Measurements from ENCODE around the gene FDXR. TPM values are rescaled to one million over a fixed set of nuclear protein-coding genes. Genes with fewer than 3 reads are reported as not detected.

Gene FDXR
- total RNA-seq, 1 donor from 2014 or later: 11.2 TPM

DNA sequence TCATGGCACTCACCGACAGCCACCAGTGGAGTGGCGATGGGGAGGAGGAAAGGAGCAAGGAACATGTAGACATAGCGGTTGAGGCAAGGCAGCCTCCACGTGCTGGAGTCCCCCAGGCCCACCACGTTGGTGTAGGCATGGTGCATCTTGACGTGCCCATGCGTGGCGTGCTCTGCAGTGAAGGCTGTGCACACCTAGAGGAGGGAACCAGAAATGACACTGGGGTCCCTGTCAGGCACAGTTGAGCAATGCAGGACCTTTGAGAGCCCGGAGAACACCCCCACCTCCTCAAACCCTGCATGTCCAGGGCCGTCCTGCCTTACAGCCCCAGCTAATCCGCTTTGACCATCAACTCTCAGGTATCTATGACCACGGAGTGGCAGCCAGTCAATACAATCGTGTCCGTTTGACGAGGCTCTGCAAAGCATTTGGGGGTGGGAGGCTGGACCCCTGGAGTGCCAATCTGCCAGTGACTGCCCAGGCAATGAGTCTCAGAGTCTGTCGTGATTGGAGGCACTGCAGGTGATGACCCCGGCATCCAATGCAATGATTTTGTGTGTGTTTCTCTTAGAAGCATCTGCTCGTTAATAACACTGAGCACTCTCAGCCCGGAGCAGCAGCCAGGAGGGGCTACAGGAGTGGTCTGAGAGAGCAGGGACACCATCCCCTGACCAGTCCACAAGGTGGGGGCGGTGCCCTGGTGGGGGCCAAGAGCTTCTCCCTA lies 9.9 kb upstream of the FDXR start:
- no peaks in the 10 kb centered on the region for H3K9me3 ChIP-seq
- no peak overlapping the region for H3K27ac ChIP-seq
- no peak for ATAC-seq
- H3K36me3 ChIP-seq: no peaks in the 10 kb centered on the region
- TF ChIP-seq, protein P1, sequence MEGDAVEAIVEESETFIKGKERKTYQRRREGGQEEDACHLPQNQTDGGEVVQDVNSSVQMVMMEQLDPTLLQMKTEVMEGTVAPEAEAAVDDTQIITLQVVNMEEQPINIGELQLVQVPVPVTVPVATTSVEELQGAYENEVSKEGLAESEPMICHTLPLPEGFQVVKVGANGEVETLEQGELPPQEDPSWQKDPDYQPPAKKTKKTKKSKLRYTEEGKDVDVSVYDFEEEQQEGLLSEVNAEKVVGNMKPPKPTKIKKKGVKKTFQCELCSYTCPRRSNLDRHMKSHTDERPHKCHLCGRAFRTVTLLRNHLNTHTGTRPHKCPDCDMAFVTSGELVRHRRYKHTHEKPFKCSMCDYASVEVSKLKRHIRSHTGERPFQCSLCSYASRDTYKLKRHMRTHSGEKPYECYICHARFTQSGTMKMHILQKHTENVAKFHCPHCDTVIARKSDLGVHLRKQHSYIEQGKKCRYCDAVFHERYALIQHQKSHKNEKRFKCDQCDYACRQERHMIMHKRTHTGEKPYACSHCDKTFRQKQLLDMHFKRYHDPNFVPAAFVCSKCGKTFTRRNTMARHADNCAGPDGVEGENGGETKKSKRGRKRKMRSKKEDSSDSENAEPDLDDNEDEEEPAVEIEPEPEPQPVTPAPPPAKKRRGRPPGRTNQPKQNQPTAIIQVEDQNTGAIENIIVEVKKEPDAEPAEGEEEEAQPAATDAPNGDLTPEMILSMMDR (IDR thresholded peaks at IDR 0.05): no peak
- no peaks in the 10 kb centered on the region for H3K4me1 ChIP-seq
- no peak for DNase-seq
- intact Hi-C loops (cut with DNase I): no loop called here
- no peaks in the 10 kb centered on the region for H3K27me3 ChIP-seq
- no peak overlapping the region for H3K4me3 ChIP-seq

DNA sequence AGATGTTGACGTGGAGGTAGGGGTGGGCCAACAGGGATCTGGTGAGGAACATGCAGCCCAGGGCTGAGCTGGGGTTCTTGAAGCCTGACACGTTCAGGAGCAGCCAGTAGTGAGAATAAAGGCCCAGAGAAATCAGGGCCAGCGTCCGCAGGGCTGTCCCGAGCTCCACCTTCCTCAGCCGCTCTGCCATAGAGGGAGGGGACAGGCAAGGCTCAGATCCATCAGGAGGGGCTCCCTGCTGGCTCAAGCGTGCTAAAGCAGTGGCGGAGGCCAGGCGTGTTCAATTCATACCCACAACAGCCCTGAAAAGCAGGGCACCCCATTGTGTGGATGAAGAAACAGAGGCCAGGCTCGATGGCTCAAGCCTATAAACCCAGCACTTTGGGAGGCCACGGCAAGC lies 8.3 kb upstream of the FDXR start:
- ATAC-seq: no peak
- Histone ChIP-seq H3K27ac (no peak overlapping the region), H3K27me3 (no peaks in the 10 kb centered on the region), H3K4me3 (no peak overlapping the region), H3K9me3 (no peaks in the 10 kb centered on the region), H3K36me3 (no peaks in the 10 kb centered on the region), H3K4me1 (no peaks in the 10 kb centered on the region)
- DNase-seq: no peak
- intact Hi-C loops (cut with DNase I): no loop called here
- TF ChIP-seq, protein P1 (IDR thresholded peaks at IDR 0.05): no peak

DNA sequence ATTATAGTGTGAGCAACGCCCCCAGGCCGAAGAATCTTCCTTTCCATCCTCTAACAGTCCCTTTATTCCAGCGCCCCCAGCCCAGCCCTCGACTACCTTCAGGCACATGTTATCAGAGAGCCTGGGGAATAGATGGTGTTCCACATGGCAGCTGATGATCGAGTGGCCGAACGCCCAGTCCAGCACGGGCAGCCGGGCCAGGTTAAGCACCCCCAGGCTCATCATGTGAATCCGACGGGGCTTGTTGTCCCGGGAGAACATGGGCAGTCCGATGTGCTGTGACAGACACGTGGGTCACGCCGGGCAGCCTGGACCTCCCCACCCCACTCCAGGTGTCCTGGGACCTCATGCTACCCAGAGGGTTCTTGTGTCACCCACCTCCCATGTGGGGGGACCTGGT lies 6.5 kb upstream of the FDXR start:
- no peak overlapping the region for H3K4me3 ChIP-seq
- H3K36me3 ChIP-seq: no peaks in the 10 kb centered on the region
- H3K4me1 ChIP-seq: no peaks in the 10 kb centered on the region
- DNase-seq (no peak), ATAC-seq (no peak)
- no peak overlapping the region for H3K27ac ChIP-seq
- no peaks in the 10 kb centered on the region for H3K27me3 ChIP-seq
- H3K9me3 ChIP-seq: no peaks in the 10 kb centered on the region
- TF ChIP-seq, protein P1 (IDR thresholded peaks at IDR 0.05): no peak
- intact Hi-C loops (cut with DNase I): no loop called here

DNA sequence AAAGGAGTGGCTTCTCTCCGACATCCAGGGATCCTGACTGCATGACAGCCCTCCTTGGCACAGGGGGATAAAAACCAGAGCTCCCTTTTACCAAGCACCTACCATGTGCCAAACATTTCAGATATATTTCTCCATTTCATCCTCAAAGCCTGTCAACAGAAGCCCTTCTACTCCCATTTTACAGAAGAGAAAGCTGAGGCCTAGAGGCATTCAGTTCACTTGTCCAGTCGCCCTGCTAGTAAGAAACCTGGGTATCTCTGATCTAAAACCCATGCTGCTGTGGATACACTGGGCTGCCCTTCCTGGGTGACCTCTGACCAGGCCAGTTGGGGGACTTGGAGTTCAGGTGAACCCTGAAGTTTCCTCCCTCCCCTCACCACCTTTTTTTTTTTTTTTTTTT lies 5.9 kb upstream of the FDXR start:
- Histone ChIP-seq H3K4me1 (peaks cover 4% of the 10 kb centered on the region), H3K27ac (no peak overlapping the region), H3K36me3 (no peaks in the 10 kb centered on the region), H3K4me3 (no peak overlapping the region), H3K27me3 (no peaks in the 10 kb centered on the region), H3K9me3 (no peaks in the 10 kb centered on the region)
- DNase-seq: no peak
- intact Hi-C loops (cut with DNase I): no loop called here
- ATAC-seq: no peak
- TF ChIP-seq, protein P1 (IDR thresholded peaks at IDR 0.05): no peak

DNA sequence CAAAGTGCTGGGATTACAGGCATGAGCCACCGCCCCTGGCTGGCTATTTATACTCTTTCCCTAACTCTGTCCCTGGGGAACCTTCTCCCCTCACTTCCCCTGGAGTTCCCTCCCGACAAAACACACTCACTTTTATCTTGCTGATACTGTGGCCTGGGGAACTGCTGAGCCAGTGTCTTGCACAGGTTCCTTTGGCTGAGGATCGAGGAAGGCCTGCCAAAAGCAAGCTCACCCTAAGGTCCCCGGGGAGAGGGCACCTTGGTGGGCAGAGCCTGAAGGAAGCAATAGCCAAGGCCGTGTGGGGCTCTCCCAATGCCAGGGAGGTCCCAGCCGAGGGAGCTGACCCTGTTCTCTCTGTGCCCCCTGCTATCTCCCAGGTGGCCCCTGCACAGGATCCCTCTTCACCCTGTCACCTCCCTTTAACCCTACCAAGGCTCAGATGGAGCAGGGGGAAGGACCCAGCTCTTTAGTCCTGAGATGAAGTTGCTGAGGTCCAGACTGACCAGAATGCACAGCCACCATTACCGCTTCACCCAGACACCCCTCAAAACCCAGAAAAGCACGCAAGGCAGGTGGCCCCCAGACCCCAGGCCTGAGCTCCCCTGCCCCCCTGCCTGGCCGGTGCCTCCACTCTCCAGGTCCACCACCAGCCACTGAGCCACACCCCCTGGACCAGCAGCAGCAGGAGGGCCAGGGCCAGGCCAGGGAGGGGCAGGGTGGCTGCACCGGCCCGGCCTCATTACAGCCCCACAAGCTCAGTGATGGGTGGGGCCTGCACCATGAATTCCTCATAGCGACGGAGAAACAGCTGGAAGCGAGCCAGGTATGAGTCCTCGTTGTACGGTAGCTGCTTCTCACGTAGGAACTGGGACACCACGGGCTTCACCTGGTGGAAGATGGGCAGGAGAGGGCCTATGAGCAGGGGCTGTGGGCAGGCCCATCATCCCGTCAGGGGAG lies 5.1 kb upstream of the FDXR start:
- no peak for DNase-seq
- no peaks in the 10 kb centered on the region for H3K9me3 ChIP-seq
- H3K27me3 ChIP-seq: no peaks in the 10 kb centered on the region
- H3K4me3 ChIP-seq: no peak overlapping the region
- peaks cover 4% of the 10 kb centered on the region for H3K4me1 ChIP-seq
- H3K27ac ChIP-seq: no peak overlapping the region
- intact Hi-C loops (cut with DNase I): no loop called here
- TF ChIP-seq, protein P1 (IDR thresholded peaks at IDR 0.05): no peak
- no peaks in the 10 kb centered on the region for H3K36me3 ChIP-seq
- ATAC-seq: no peak
